Measurements from ENCODE around the gene BTBD10. TPM values are rescaled to one million over a fixed set of nuclear protein-coding genes. Genes with fewer than 3 reads are reported as not detected.

Gene BTBD10
- total RNA-seq, 1 experiment from 2014 or later = 23.3 TPM

DNA sequence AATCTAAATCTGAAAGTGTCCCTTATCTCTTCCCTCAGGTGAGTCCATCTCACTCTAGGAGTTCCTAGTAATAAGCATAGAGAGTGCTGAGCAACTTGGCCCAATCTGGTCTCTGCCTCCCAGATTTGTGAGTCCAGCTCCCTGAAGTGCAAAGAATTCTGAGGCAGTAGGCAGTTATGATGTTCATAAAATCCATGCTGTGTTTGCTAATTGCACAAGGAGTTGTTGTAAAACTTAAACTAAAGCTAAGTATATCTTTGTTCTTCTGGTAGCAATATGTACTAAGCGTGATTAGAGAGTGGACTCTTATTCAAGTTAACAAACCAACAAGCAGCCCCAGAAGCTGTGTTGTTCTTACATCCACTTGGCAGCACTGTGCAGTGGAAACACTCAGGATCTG, 40.4 kb upstream of the BTBD10 start:
- no CpG with 5 or more reads among the region's 1 CpG for WGBS (ENCODE audit: extremely low coverage, insufficient read length, low lambda C conversion rate)
- H4K20me1 ChIP-seq (ENCODE audit: control insufficient read depth, insufficient read depth, insufficient read length) = no peaks in the 10 kb centered on the region
- no peak overlapping the region for H2BK15ac ChIP-seq (ENCODE audit: low read depth, low read length)
- H2AK5ac ChIP-seq (ENCODE audit: insufficient read length, low read length) = no peak overlapping the region
- no peak overlapping the region for H2BK120ac ChIP-seq (ENCODE audit: low read depth, low read length, poor library complexity, severe bottlenecking)
- no peaks in the 10 kb centered on the region for H3K79me2 ChIP-seq (ENCODE audit: insufficient read depth, low read length)
- no peak overlapping the region for H2BK12ac ChIP-seq (ENCODE audit: insufficient read length, low read depth, low read length)
- H3K4me1 ChIP-seq (ENCODE audit: insufficient read depth, low read length) = no peaks in the 10 kb centered on the region
- H2BK5ac ChIP-seq (ENCODE audit: insufficient read length, low read length) = no peak overlapping the region
- H3K27me3 ChIP-seq (ENCODE audit: insufficient read depth, low read length) = no peaks in the 10 kb centered on the region
- no peak overlapping the region for H4K5ac ChIP-seq (ENCODE audit: insufficient read length, low read depth, low read length)
- H4K91ac ChIP-seq (ENCODE audit: insufficient read length, low read depth, low read length) = no peak overlapping the region
- H3K4ac ChIP-seq (ENCODE audit: low read depth, low read length) = no peak overlapping the region
- no peaks in the 10 kb centered on the region; the same call in 1 of the 2 replicates for H3K27me3 Mint-ChIP-seq (ENCODE audit: low read depth)
- H3K56ac ChIP-seq (ENCODE audit: insufficient read length, low read depth, low read length) = no peak overlapping the region
- no peak overlapping the region for H3K23ac ChIP-seq (ENCODE audit: insufficient read length, low read depth, low read length)
- no peaks in the 10 kb centered on the region for H3K23me2 ChIP-seq (ENCODE audit: insufficient read length, low read depth, low read length, poor library complexity, severe bottlenecking)
- no peak overlapping the region for H4K8ac ChIP-seq (replicated peaks; ENCODE audit: insufficient read length, low read depth, low read length)
- H3K4me3 Mint-ChIP-seq = no peak overlapping the region
- no peaks in the 10 kb centered on the region for H3K79me1 ChIP-seq (ENCODE audit: insufficient read depth, low read depth, low read length, poor library complexity, severe bottlenecking)
- no peak overlapping the region for H3K9ac ChIP-seq (ENCODE audit: extremely low read depth, insufficient read length, low read length)
- no peak for DNase-seq
- H3K27ac Mint-ChIP-seq = no peak overlapping the region
- no peaks in the 10 kb centered on the region for H3K4me1 Mint-ChIP-seq
- no peak overlapping the region for H2AFZ ChIP-seq (ENCODE audit: low read length)
- H3K14ac ChIP-seq (ENCODE audit: insufficient read depth, low read length) = no peak overlapping the region
- no peak overlapping the region for H2BK20ac ChIP-seq (ENCODE audit: low read depth, low read length, poor library complexity, severe bottlenecking)
- H3K9me3 Mint-ChIP-seq = no peaks in the 10 kb centered on the region
- no peak overlapping the region for H3K27ac ChIP-seq (ENCODE audit: insufficient read length, low read depth, low read length)
- TF ChIP-seq, protein P1, sequence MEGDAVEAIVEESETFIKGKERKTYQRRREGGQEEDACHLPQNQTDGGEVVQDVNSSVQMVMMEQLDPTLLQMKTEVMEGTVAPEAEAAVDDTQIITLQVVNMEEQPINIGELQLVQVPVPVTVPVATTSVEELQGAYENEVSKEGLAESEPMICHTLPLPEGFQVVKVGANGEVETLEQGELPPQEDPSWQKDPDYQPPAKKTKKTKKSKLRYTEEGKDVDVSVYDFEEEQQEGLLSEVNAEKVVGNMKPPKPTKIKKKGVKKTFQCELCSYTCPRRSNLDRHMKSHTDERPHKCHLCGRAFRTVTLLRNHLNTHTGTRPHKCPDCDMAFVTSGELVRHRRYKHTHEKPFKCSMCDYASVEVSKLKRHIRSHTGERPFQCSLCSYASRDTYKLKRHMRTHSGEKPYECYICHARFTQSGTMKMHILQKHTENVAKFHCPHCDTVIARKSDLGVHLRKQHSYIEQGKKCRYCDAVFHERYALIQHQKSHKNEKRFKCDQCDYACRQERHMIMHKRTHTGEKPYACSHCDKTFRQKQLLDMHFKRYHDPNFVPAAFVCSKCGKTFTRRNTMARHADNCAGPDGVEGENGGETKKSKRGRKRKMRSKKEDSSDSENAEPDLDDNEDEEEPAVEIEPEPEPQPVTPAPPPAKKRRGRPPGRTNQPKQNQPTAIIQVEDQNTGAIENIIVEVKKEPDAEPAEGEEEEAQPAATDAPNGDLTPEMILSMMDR (conservative IDR thresholded peaks at IDR 0.05) = no peak
- no peak overlapping the region for H3K4me2 ChIP-seq (ENCODE audit: insufficient read depth, insufficient read length, low read length)
- H3K18ac ChIP-seq (ENCODE audit: insufficient read length, low read depth, low read length) = no peak overlapping the region
- H3K36me3 Mint-ChIP-seq (ENCODE audit: insufficient read depth in 1 of 3, low read depth in 3 of 3) = no peaks in the 10 kb centered on the region
- H3T11ph ChIP-seq (ENCODE audit: low read length) = no peak overlapping the region
- H3K9me3 ChIP-seq (ENCODE audit: control insufficient read depth, low read depth, low read length) = no peaks in the 10 kb centered on the region

Measured in H9 (cell line).